HG03521 (cell line): Measurements from ENCODE around the gene NPAS3.

Source experiments
- ATAC-seq: cut with Tn5 transposase; IDR thresholded peaks from one replicate; pipeline ENCODE4 v1.9.1; 2021; ENCODE audit warnings: mild to moderate bottlenecking, moderate library complexity; ENCODE audit not compliant: unreplicated experiment

NPAS3 gene

GRCh38 chr14:33567731-33568130 lies 629.1 kb downstream of the NPAS3 start:
- ATAC-seq: no peak

GRCh38 chr14:33568935-33569579 lies 630.4 kb downstream of the NPAS3 start:
- no peak for ATAC-seq

GRCh38 chr14:33569821-33570687 lies 631.4 kb downstream of the NPAS3 start:
- ATAC-seq: no peak

GRCh38 chr14:33570694-33571310 lies 632.1 kb downstream of the NPAS3 start:
- no peak for ATAC-seq

GRCh38 chr14:33573301-33573880 lies 634.7 kb downstream of the NPAS3 start:
- ATAC-seq: no peak

GRCh38 chr14:33576014-33576413 lies 637.3 kb downstream of the NPAS3 start:
- no peak for ATAC-seq

- ATAC-seq: no peak
Measured at GRCh38 chr14:33578461-33579216, 640.0 kb downstream of the NPAS3 start.

GRCh38 chr14:33580231-33580749 lies 641.6 kb downstream of the NPAS3 start:
- ATAC-seq: no peak

- ATAC-seq: no peak
Measured at GRCh38 chr14:33580841-33581240, 642.2 kb downstream of the NPAS3 start.

GRCh38 chr14:33584697-33585096 lies 646.0 kb downstream of the NPAS3 start:
- no peak for ATAC-seq

- no peak for ATAC-seq
Measured at GRCh38 chr14:33586806-33587205, 648.1 kb downstream of the NPAS3 start.

GRCh38 chr14:33587791-33588190 lies 649.1 kb downstream of the NPAS3 start:
- no peak for ATAC-seq

GRCh38 chr14:33588771-33589170 lies 650.1 kb downstream of the NPAS3 start:
- ATAC-seq: no peak

- no peak for ATAC-seq
Measured at GRCh38 chr14:33589334-33589733, 650.7 kb downstream of the NPAS3 start.

GRCh38 chr14:33590891-33591630 lies 652.4 kb downstream of the NPAS3 start:
- ATAC-seq: no peak

- no peak for ATAC-seq
Measured at GRCh38 chr14:33592297-33592696, 653.6 kb downstream of the NPAS3 start.

GRCh38 chr14:33596211-33597080 lies 657.8 kb downstream of the NPAS3 start:
- no peak for ATAC-seq

- no peak for ATAC-seq
Measured at GRCh38 chr14:33598582-33598981, 659.9 kb downstream of the NPAS3 start.

- no peak for ATAC-seq
Measured at GRCh38 chr14:33602396-33602795, 663.7 kb downstream of the NPAS3 start.
